GM12878 (cell line): ENCODE results near the gene ATP6AP2. TPM values are rescaled to one million over a fixed set of nuclear protein-coding genes. Genes with fewer than 3 reads are reported as not detected.

Source experiments
- ATAC-seq: fragments of 200-7000 bp; cut with Tn5 transposase; 3 replicates; pipeline ENCODE4 v1.9.1; 2020; ENCODE audit warnings: mild to moderate bottlenecking, moderate library complexity
- BruUV-seq: library from RNA; stranded (reverse); fragments of 400-500 nt; replicated peaks from 2 replicates; lab custom pipeline; 2021; lab: Mats Ljungman, UMichigan
- CTCF ChIA-PET: fragments of 300-600 bp; sonication (Branson Sonifier 250); formaldehyde crosslinking; extraction: SDS; loops from one replicate; lab custom pipeline; 2021; ENCODE audit warnings: inconsistent platforms; lab: Yijun Ruan, JAX
- POLR2A ChIA-PET: fragments of 350-600 bp; formaldehyde crosslinking; extraction: SDS; loops from one replicate; lab custom pipeline; 2021; ENCODE audit warnings: inconsistent platforms; lab: Charles Lee
- RAD21 ChIA-PET: fragments of 300-600 bp; sonication (Branson Sonifier 250); formaldehyde crosslinking; loops from one replicate; lab custom pipeline; 2023; ENCODE audit warnings: antibody characterized with exemption; ENCODE audit not compliant: unreplicated experiment; lab: Charles Lee
- SMC1A ChIA-PET: fragments of 300-600 bp; sonication (Branson Sonifier 250); formaldehyde crosslinking; loops from one replicate; lab custom pipeline; 2023; ENCODE audit not compliant: unreplicated experiment, uncharacterized antibody; lab: Charles Lee
- DNase-seq: peaks from one replicate; pipeline ENCODE4 v3.0.0-alpha.2; 2011; ENCODE audit warnings: low read depth, low spot score
- FAIRE-seq: peaks from 3 replicates; lab custom pipeline; 2011; peaks lifted over from hg19 to GRCh38; lab: Jason Lieb, UNC
- H2AFZ ChIP-seq: 2 replicates; pipeline ENCODE4 v1.6.0; 2011; ENCODE audit warnings: low read depth, low read length, control low read depth; ENCODE audit not compliant: control insufficient read depth
- H3K27ac ChIP-seq: 2 replicates; pipeline ENCODE4 v1.5.1; 2011; ENCODE audit warnings: control low read depth; ENCODE audit not compliant: control insufficient read depth, insufficient read depth
- H3K27me3 ChIP-seq, 2 experiments: replicated peaks in 1 of 2; 2 replicates each; pipeline versions ENCODE4 v1.6.0 to v1.6.1; 2011; ENCODE audit warnings: low read length in 1 of 2; ENCODE audit not compliant: control insufficient read depth in 2 of 2, insufficient read depth in 2 of 2
- H3K36me3 ChIP-seq, 2 experiments: 2 replicates each; pipeline ENCODE4 v1.5.1; 2011; ENCODE audit warnings: low read length in 1 of 2; ENCODE audit not compliant: control insufficient read depth in 2 of 2, insufficient read depth in 2 of 2
- H3K4me1 ChIP-seq: 2 replicates; pipeline ENCODE4 v1.6.1; 2011; ENCODE audit warnings: mild to moderate bottlenecking, low read length, moderate library complexity, mixed read lengths; ENCODE audit not compliant: control insufficient read depth, insufficient read depth
- H3K4me2 ChIP-seq: 2 replicates; pipeline ENCODE4 v1.6.0; 2011; ENCODE audit warnings: control low read depth; ENCODE audit not compliant: control insufficient read depth, insufficient read depth
- H3K4me3 ChIP-seq: fragments of 200-600 bp; sonication (generic); 2 replicates; pipeline ENCODE4 v1.5.1; 2016
- H3K79me2 ChIP-seq: 2 replicates; pipeline ENCODE4 v1.6.0; 2011; ENCODE audit warnings: low read length; ENCODE audit not compliant: control insufficient read depth, insufficient read depth
- H3K9ac ChIP-seq: 2 replicates; pipeline ENCODE4 v1.8.0; 2011; ENCODE audit warnings: low read length, control low read depth, mixed read lengths; ENCODE audit not compliant: control insufficient read depth, insufficient read depth
- H3K9me3 ChIP-seq: replicated peaks from 3 replicates; pipeline ENCODE4 v1.5.1; 2011; ENCODE audit warnings: mild to moderate bottlenecking, low read length; ENCODE audit not compliant: control insufficient read depth, insufficient read depth
- H4K20me1 ChIP-seq: 2 replicates; pipeline ENCODE4 v1.6.0; 2011; ENCODE audit not compliant: control insufficient read depth, insufficient read depth
- CEBPB ChIP-seq, 2 experiments: fragments of 150-350 bp in 1 of 2; IDR thresholded peaks; 2 replicates each; pipeline ENCODE4 v1.6.1; 2012 to 2014; ENCODE audit warnings: low read depth in 2 of 2, low read length in 2 of 2, borderline replicate concordance in 1 of 2, inconsistent platforms in 1 of 2
- EGR1 ChIP-seq, 2 experiments: IDR thresholded peaks; 1 replicate in 1 of 2; 2 replicates in 1 of 2; pipeline ENCODE4 v1.6.1; 2011 to 2012; ENCODE audit warnings: low read depth in 2 of 2, low read length in 2 of 2, borderline replicate concordance in 1 of 2, mild to moderate bottlenecking in 1 of 2, moderate library complexity in 1 of 2
- EZH2 ChIP-seq: IDR thresholded peaks from 2 replicates; pipeline ENCODE4 v1.6.1; 2012; ENCODE audit warnings: low read depth, mild to moderate bottlenecking, control low read depth, inconsistent platforms, low read length, borderline replicate concordance; ENCODE audit not compliant: control insufficient read depth
- FOXK2 ChIP-seq: fragments of 450-650 bp; IDR thresholded peaks from 2 replicates; pipeline ENCODE4 v1.6.1; 2017; ENCODE audit warnings: mild to moderate bottlenecking, moderate library complexity
- HDGF ChIP-seq: fragments of 450-650 bp; IDR thresholded peaks from 2 replicates; pipeline ENCODE4 v1.6.1; 2016; ENCODE audit warnings: antibody characterized with exemption
- IRF3 ChIP-seq: fragments of 450-650 bp; IDR thresholded peaks from 2 replicates; pipeline ENCODE4 v1.6.1; 2014; ENCODE audit warnings: mild to moderate bottlenecking
- MYC ChIP-seq: IDR thresholded peaks from 2 replicates; pipeline ENCODE4 v1.6.1; 2011; ENCODE audit warnings: mild to moderate bottlenecking, low read length, moderate library complexity, inconsistent platforms; ENCODE audit not compliant: insufficient read depth, insufficient replicate concordance, insufficient read length, severe bottlenecking
- NRF1 ChIP-seq: conservative IDR thresholded peaks from 2 replicates; pipeline ENCODE4 v1.6.1; 2011; ENCODE audit warnings: mild to moderate bottlenecking, low read depth, low read length, improper control_type of control experiment
- RCOR1 ChIP-seq: conservative IDR thresholded peaks from 2 replicates; pipeline ENCODE4 v1.6.1; 2012; ENCODE audit warnings: low read depth, low read length, improper control_type of control experiment
- SPI1 ChIP-seq: IDR thresholded peaks from 2 replicates; pipeline ENCODE4 v1.6.1; 2011; ENCODE audit warnings: low read depth, mild to moderate bottlenecking, low read length, moderate library complexity, borderline replicate concordance; ENCODE audit not compliant: insufficient read depth
- TAF1 ChIP-seq: IDR thresholded peaks from 2 replicates; pipeline ENCODE4 v1.6.1; 2011; ENCODE audit warnings: mild to moderate bottlenecking, low read depth, low read length, borderline replicate concordance
- TARDBP ChIP-seq: IDR thresholded peaks from 2 replicates; pipeline ENCODE4 v1.6.1; 2016; ENCODE audit warnings: borderline replicate concordance
- TCF3 ChIP-seq: IDR thresholded peaks from 2 replicates; pipeline ENCODE4 v1.6.1; 2012; ENCODE audit warnings: low read depth, mild to moderate bottlenecking, low read length, borderline replicate concordance; ENCODE audit not compliant: insufficient read depth
- ZNF217 ChIP-seq: fragments of 450-650 bp; IDR thresholded peaks from 2 replicates; pipeline ENCODE4 v1.6.1; 2017; ENCODE audit warnings: antibody characterized with exemption, mild to moderate bottlenecking
- WGBS: methylation state at CpG from one replicate; pipeline ENCODE4 v1.1.6; 2016; ENCODE audit warnings: low lambda C conversion rate; ENCODE audit not compliant: insufficient replicate concordance, insufficient coverage; ENCODE audit errors: missing lambda C conversion rate; 5-methylcytosine and 5-hydroxymethylcytosine counted together
- in situ Hi-C: fragments of 300-500 bp; cut with MboI; formaldehyde crosslinking; loops from 9 replicates; pipeline ENCODE4 v1.14.3; 2018; ENCODE audit warnings: mixed read lengths
- intact Hi-C: fragments of 100-400 bp; cut with micrococcal nuclease; formaldehyde crosslinking; loops from one replicate; pipeline ENCODE4 v1.14.2; 2022; ENCODE audit not compliant: unreplicated experiment
- polyA plus RNA-seq, 11 experiments: library from polyadenylated mRNA; depleted of rRNA in 4 of 11; unstranded in 6 of 11; stranded (reverse) in 5 of 11; fragments of >200 nt; fragmentation: Nextera tagmentation in 4 of 11; fragmentation: Illumina TruSeq in 1 of 11; extraction: Ambion mirVana in 4 of 11; extraction: Trizol in 1 of 11; gene quantifications; 1 replicate in 1 of 11; 2 replicates in 10 of 11; pipeline versions ENCODE4 v1.2.1 to v1.2.3, GENCODE V29; 2011 to 2016; ENCODE audit warnings: inconsistent platforms in 2 of 11, missing spikeins in 2 of 11, low read depth in 1 of 11
- total RNA-seq, 4 experiments: library from RNA; depleted of rRNA in 3 of 4; stranded (reverse); fragments of >200 nt in 3 of 4; fragmentation: Illumina TruSeq in 1 of 4; extraction: Trizol in 1 of 4; gene quantifications; 2 replicates each; pipeline versions ENCODE4 v1.2.1 to v1.2.3, GENCODE V29; 2013 to 2021
- TF ChIP-seq, protein P1 (sequence below): fragments of 450-650 bp; formaldehyde crosslinking; IDR thresholded peaks from 2 replicates; pipeline ENCODE4 v1.5.0; 2022; ENCODE audit warnings: mild to moderate bottlenecking, missing genetic modification characterization
- TF ChIP-seq, protein P2 (sequence below): fragments of 450-650 bp; IDR thresholded peaks from 2 replicates; pipeline ENCODE4 v1.6.1; 2017; ENCODE audit warnings: mild to moderate bottlenecking, moderate library complexity

The ATP6AP2 gene
- total and polyA plus RNA-seq, 10 of the 15 experiments (the other 5 are each of a cell fraction or from before 2014, with no cell fraction given), result 36.3 to 141 (median 56.0) TPM

DNA sequence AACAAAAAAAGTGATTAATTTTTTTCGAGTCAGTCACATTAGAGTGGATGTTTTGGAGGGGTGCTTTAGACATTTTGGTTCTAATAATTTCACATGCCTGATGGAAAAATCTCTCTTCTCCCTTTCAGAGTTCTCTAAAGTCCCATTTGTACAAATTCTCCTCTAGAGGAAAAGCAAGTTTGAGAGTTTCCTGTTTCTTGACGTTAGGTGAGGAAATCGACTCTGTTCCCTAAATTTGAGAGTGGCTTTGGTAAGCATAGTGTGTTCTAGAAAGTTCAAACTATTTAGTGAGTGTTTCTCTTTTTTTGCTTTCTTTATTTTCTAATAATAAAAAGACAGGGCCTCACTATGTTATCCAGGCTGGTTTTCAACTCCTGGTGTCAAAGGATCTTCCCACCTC lies 1.6 kb upstream of the ATP6AP2 start:
- no peak overlapping the region for H3K4me2 ChIP-seq
- FAIRE-seq, result no peak
- no TSS peak for BruUV-seq
- WGBS, result 42% methylated on average over 3 of the region's 3 CpGs
- no peak overlapping the region for H3K9ac ChIP-seq
- H3K27ac ChIP-seq, result no peak overlapping the region
- ChIA-PET SMC1A (no interaction called here), CTCF (interaction anchor here (0.6 kb wide), 1 partner anchor 878 kb away, joined by 4 read pairs; no protein-coding TSS in a partner anchor), POLR2A (interaction anchor here (2.0 kb wide), 1 partner anchor 9 kb away, joined by 7 read pairs; no protein-coding TSS in a partner anchor), RAD21 (no interaction called here)
- H3K27me3 ChIP-seq, result no peaks in the 10 kb centered on the region
- in situ Hi-C loops, result no loop called here
- no peaks in the 10 kb centered on the region for H3K4me1 ChIP-seq
- no peaks in the 10 kb centered on the region for H4K20me1 ChIP-seq
- peaks cover 27% of the 10 kb centered on the region for H3K79me2 ChIP-seq
- no peak for ATAC-seq
- no peaks in the 10 kb centered on the region; the same call in 2 of the 3 replicates for H3K9me3 ChIP-seq
- intact Hi-C loops, result no loop called here
- no peak overlapping the region for H2AFZ ChIP-seq
- no peaks in the 10 kb centered on the region for H3K36me3 ChIP-seq
- no peak for DNase-seq
- H3K4me3 ChIP-seq, result no peak overlapping the region
- TF ChIP-seq, protein P1, sequence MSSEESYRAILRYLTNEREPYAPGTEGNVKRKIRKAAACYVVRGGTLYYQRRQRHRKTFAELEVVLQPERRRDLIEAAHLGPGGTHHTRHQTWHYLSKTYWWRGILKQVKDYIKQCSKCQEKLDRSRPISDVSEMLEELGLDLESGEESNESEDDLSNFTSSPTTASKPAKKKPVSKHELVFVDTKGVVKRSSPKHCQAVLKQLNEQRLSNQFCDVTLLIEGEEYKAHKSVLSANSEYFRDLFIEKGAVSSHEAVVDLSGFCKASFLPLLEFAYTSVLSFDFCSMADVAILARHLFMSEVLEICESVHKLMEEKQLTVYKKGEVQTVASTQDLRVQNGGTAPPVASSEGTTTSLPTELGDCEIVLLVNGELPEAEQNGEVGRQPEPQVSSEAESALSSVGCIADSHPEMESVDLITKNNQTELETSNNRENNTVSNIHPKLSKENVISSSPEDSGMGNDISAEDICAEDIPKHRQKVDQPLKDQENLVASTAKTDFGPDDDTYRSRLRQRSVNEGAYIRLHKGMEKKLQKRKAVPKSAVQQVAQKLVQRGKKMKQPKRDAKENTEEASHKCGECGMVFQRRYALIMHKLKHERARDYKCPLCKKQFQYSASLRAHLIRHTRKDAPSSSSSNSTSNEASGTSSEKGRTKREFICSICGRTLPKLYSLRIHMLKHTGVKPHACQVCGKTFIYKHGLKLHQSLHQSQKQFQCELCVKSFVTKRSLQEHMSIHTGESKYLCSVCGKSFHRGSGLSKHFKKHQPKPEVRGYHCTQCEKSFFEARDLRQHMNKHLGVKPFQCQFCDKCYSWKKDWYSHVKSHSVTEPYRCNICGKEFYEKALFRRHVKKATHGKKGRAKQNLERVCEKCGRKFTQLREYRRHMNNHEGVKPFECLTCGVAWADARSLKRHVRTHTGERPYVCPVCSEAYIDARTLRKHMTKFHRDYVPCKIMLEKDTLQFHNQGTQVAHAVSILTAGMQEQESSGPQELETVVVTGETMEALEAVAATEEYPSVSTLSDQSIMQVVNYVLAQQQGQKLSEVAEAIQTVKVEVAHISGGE, result no peak
- TF ChIP-seq TAF1 (no peak), EGR1 (IDR thresholded peaks at IDR 0.05; ENCODE audit: borderline replicate concordance in 1 of 2, low read depth in 2 of 2, low read length in 2 of 2) (no peak), EZH2 (no peak), RCOR1 (no peak), ZNF217 (no peak), MYC (no peak), IRF3 (no peak), SPI1 (no peak), NRF1 (no peak), TCF3 (no peak), CEBPB (IDR thresholded peaks at IDR 0.05; ENCODE audit: borderline replicate concordance in 1 of 2, low read depth in 2 of 2, low read length in 2 of 2) (no peak), HDGF (no peak), FOXK2 (no peak), TARDBP (no peak)
- TF ChIP-seq, protein P2, sequence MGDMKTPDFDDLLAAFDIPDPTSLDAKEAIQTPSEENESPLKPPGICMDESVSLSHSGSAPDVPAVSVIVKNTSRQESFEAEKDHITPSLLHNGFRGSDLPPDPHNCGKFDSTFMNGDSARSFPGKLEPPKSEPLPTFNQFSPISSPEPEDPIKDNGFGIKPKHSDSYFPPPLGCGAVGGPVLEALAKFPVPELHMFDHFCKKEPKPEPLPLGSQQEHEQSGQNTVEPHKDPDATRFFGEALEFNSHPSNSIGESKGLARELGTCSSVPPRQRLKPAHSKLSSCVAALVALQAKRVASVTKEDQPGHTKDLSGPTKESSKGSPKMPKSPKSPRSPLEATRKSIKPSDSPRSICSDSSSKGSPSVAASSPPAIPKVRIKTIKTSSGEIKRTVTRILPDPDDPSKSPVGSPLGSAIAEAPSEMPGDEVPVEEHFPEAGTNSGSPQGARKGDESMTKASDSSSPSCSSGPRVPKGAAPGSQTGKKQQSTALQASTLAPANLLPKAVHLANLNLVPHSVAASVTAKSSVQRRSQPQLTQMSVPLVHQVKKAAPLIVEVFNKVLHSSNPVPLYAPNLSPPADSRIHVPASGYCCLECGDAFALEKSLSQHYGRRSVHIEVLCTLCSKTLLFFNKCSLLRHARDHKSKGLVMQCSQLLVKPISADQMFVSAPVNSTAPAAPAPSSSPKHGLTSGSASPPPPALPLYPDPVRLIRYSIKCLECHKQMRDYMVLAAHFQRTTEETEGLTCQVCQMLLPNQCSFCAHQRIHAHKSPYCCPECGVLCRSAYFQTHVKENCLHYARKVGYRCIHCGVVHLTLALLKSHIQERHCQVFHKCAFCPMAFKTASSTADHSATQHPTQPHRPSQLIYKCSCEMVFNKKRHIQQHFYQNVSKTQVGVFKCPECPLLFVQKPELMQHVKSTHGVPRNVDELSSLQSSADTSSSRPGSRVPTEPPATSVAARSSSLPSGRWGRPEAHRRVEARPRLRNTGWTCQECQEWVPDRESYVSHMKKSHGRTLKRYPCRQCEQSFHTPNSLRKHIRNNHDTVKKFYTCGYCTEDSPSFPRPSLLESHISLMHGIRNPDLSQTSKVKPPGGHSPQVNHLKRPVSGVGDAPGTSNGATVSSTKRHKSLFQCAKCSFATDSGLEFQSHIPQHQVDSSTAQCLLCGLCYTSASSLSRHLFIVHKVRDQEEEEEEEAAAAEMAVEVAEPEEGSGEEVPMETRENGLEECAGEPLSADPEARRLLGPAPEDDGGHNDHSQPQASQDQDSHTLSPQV, result no peak
